ENCODE measurements around the gene MAFF. TPM values are rescaled to one million over a fixed set of nuclear protein-coding genes. Genes with fewer than 3 reads are reported as not detected.

The MAFF gene
- total RNA-seq, 1 experiment from 2014 or later = 6.4 TPM

- H3K4me1 ChIP-seq (ENCODE audit: control insufficient read depth, insufficient read depth, low read length) = no peaks in the 10 kb centered on the region; the same call in 1 of the 2 replicates
- H3K36me3 ChIP-seq (ENCODE audit: control insufficient read depth, insufficient read depth, low read length) = no peaks in the 10 kb centered on the region; the same call in 1 of the 2 replicates
- ATAC-seq (no peak), DNase-seq (ENCODE audit: low read depth, low spot score) (no peak)
- no peaks in the 10 kb centered on the region for H3K27me3 ChIP-seq (ENCODE audit: control insufficient read depth, insufficient read depth, low read length)
- POLR2A ChIA-PET = no interaction called here
- H3K9me3 ChIP-seq (ENCODE audit: control insufficient read depth, insufficient read depth, low read depth, low read length) = no peaks in the 10 kb centered on the region
- no peak overlapping the region for H3K27ac ChIP-seq (ENCODE audit: low read length)
- CTCF ChIA-PET = no interaction called here
- in situ Hi-C loops (cut with HindIII; ENCODE audit: low pct_unique_long_range_greater_than_20kb, low sequenced_read_pairs) (no loop called here), intact Hi-C loops (cut with micrococcal nuclease; ENCODE audit: unreplicated experiment) (no loop called here)
- no TSS peak for BruUV-seq (replicated peaks)
- no peak for TF ChIP-seq REST (IDR thresholded peaks at IDR 0.05; ENCODE audit: insufficient read depth in 1 of 2, low read depth in 2 of 2, low read length in 1 of 2)
- no peak for TF ChIP-seq TCF7L2 (IDR thresholded peaks at IDR 0.05; ENCODE audit: low read depth, low read length)
- TF ChIP-seq CTCF (IDR thresholded peaks at IDR 0.05) = no peak
- no peak for TF ChIP-seq SIN3A (IDR thresholded peaks at IDR 0.05; ENCODE audit: borderline replicate concordance, insufficient read depth, low read depth, low read length)
- no peak for TF ChIP-seq POLR2AphosphoS5 (IDR thresholded peaks at IDR 0.05; ENCODE audit: low read depth, low read length)
- H3K4me3 ChIP-seq (ENCODE audit: low read depth in 2 of 2, low read length in 2 of 2) = no peak overlapping the region
Observed at GRCh38 chr22:38199826-38200559, 1.8 kb upstream of the MAFF start.

GRCh38 chr22:38201371-38201710, 453 bp upstream of the MAFF start:
- peak; percentile 10 for ATAC-seq
- no peaks in the 10 kb centered on the region; the same call in 1 of the 2 replicates for H3K4me1 ChIP-seq (ENCODE audit: control insufficient read depth, insufficient read depth, low read length)
- ChIA-PET POLR2A (no interaction called here), CTCF (no interaction called here)
- H3K27ac ChIP-seq (ENCODE audit: low read length) = no peak overlapping the region
- H3K4me3 ChIP-seq (ENCODE audit: low read depth in 2 of 2, low read length in 2 of 2) = peak overlapping the region; percentile 62 to 64
- H3K36me3 ChIP-seq (ENCODE audit: control insufficient read depth, insufficient read depth, low read length) = no peaks in the 10 kb centered on the region; the same call in 1 of the 2 replicates
- TF ChIP-seq CTCF (IDR thresholded peaks at IDR 0.05) = no peak
- no peak for TF ChIP-seq TCF7L2 (IDR thresholded peaks at IDR 0.05; ENCODE audit: low read depth, low read length)
- no peak for TF ChIP-seq SIN3A (IDR thresholded peaks at IDR 0.05; ENCODE audit: borderline replicate concordance, insufficient read depth, low read depth, low read length)
- no peak for TF ChIP-seq POLR2AphosphoS5 (IDR thresholded peaks at IDR 0.05; ENCODE audit: low read depth, low read length)
- TF ChIP-seq REST (IDR thresholded peaks at IDR 0.05; ENCODE audit: insufficient read depth in 1 of 2, low read depth in 2 of 2, low read length in 1 of 2) = no peak
- no TSS peak for BruUV-seq (replicated peaks)
- DNase-seq (ENCODE audit: low read depth, low spot score) = no peak
- no peaks in the 10 kb centered on the region for H3K9me3 ChIP-seq (ENCODE audit: control insufficient read depth, insufficient read depth, low read depth, low read length)
- in situ Hi-C loops (cut with HindIII; ENCODE audit: low pct_unique_long_range_greater_than_20kb, low sequenced_read_pairs) = no loop called here
- no peaks in the 10 kb centered on the region for H3K27me3 ChIP-seq (ENCODE audit: control insufficient read depth, insufficient read depth, low read length)
- intact Hi-C loops (cut with micrococcal nuclease; ENCODE audit: unreplicated experiment) = no loop called here

All from Panc1 (cell line).